IMR-90 (cell line): Measurements from ENCODE around the gene SUPT3H. TPM values are rescaled to one million over a fixed set of nuclear protein-coding genes. Genes with fewer than 3 reads are reported as not detected.
A peak's percentile ranks its signal among the peaks of the same experiment; 100 is the strongest.

ENCODE experiments used
- ATAC-seq: fragments of 200-7000 bp; cut with Tn5 transposase; 2 replicates; pipeline ENCODE4 v1.9.1; 2020; ENCODE audit warnings: low read depth, mild to moderate bottlenecking, moderate library complexity
- BruUV-seq: library from RNA; stranded (reverse); fragments of 400-500 nt; replicated peaks from 2 replicates; lab custom pipeline; 2021; lab: Mats Ljungman, UMichigan
- CTCF ChIA-PET: fragments of 300-600 bp; formaldehyde crosslinking; extraction: SDS; loops from one replicate; lab custom pipeline; 2021; ENCODE audit warnings: antibody characterized with exemption; lab: Yijun Ruan, JAX
- POLR2A ChIA-PET: fragments of 300-600 bp; sonication (Branson Sonifier 250); formaldehyde crosslinking; loops from one replicate; lab custom pipeline; 2022; ENCODE audit warnings: antibody characterized with exemption; ENCODE audit not compliant: unreplicated experiment; lab: Charles Lee
- DNase-seq: peaks from one replicate; pipeline ENCODE4 v3.0.0; 2013
- H2AFZ ChIP-seq: replicated peaks from 2 replicates; pipeline ENCODE3; 2013; ENCODE audit warnings: low read length, mild to moderate bottlenecking; ENCODE audit not compliant: poor library complexity
- H2AK5ac ChIP-seq: 2 replicates; pipeline ENCODE4 v1.6.1; 2013; ENCODE audit warnings: low read depth, low read length, inconsistent platforms
- H2AK9ac ChIP-seq: replicated peaks from 2 replicates; pipeline ENCODE3; 2013; ENCODE audit warnings: mild to moderate bottlenecking, low read depth, low read length, moderate library complexity; ENCODE audit not compliant: poor library complexity
- H2BK120ac ChIP-seq: 2 replicates; pipeline ENCODE4 v1.6.1; 2013; ENCODE audit warnings: low read depth, low read length, inconsistent platforms
- H2BK15ac ChIP-seq: 3 replicates; pipeline ENCODE4 v1.6.1; 2013; ENCODE audit warnings: low read depth, low read length, inconsistent platforms
- H2BK20ac ChIP-seq: 2 replicates; pipeline ENCODE4 v1.6.1; 2013; ENCODE audit warnings: low read depth, mild to moderate bottlenecking, inconsistent platforms, low read length, moderate library complexity
- H2BK5ac ChIP-seq: 2 replicates; pipeline ENCODE4 v1.6.1; 2013; ENCODE audit warnings: mild to moderate bottlenecking, low read depth, low read length, inconsistent platforms; ENCODE audit not compliant: poor library complexity, severe bottlenecking
- H3K14ac ChIP-seq: replicated peaks from 2 replicates; pipeline ENCODE4 v1.6.1; 2013; ENCODE audit warnings: low read depth, low read length, inconsistent platforms
- H3K18ac ChIP-seq: 2 replicates; pipeline ENCODE4 v1.6.1; 2013; ENCODE audit warnings: low read depth, low read length, control low read depth
- H3K23ac ChIP-seq: 2 replicates; pipeline ENCODE4 v1.6.1; 2013; ENCODE audit warnings: low read depth, low read length, inconsistent platforms
- H3K27ac ChIP-seq: 2 replicates; pipeline ENCODE4 v1.5.1; 2013; ENCODE audit warnings: mild to moderate bottlenecking, control low read depth, low read length; ENCODE audit not compliant: insufficient read depth
- H3K27me3 ChIP-seq: 2 replicates; pipeline ENCODE4 v1.6.1; 2013; ENCODE audit warnings: low read length; ENCODE audit not compliant: control insufficient read depth, insufficient read depth
- H3K36me3 ChIP-seq: 2 replicates; pipeline ENCODE4 v1.6.1; 2013; ENCODE audit warnings: low read length, mixed read lengths; ENCODE audit not compliant: control insufficient read depth, insufficient read depth
- H3K4ac ChIP-seq: 2 replicates; pipeline ENCODE4 v1.6.1; 2013; ENCODE audit warnings: low read depth, low read length, inconsistent platforms
- H3K4me1 ChIP-seq: 2 replicates; pipeline ENCODE4 v1.6.1; 2013; ENCODE audit warnings: low read length, mixed read lengths; ENCODE audit not compliant: control insufficient read depth, insufficient read depth
- H3K4me2 ChIP-seq: 2 replicates; pipeline ENCODE4 v1.6.1; 2013; ENCODE audit warnings: low read depth, mild to moderate bottlenecking, control low read depth, low read length, moderate library complexity
- H3K4me3 ChIP-seq: 2 replicates; pipeline ENCODE4 v1.5.1; 2013; ENCODE audit warnings: low read depth, mild to moderate bottlenecking, control low read depth, low read length, moderate library complexity; ENCODE audit not compliant: insufficient read depth
- H3K56ac ChIP-seq: 2 replicates; pipeline ENCODE4 v1.6.1; 2013; ENCODE audit warnings: low read length, inconsistent platforms; ENCODE audit not compliant: insufficient read depth; ENCODE audit errors: extremely low read depth
- H3K79me1 ChIP-seq, 2 experiments: 2 replicates each; pipeline ENCODE4 v1.6.1; 2013; ENCODE audit warnings: low read length in 2 of 2, inconsistent platforms in 1 of 2, low read depth in 1 of 2
- H3K9ac ChIP-seq: 2 replicates; pipeline ENCODE4 v1.6.1; 2013; ENCODE audit warnings: low read depth, low read length, control low read depth
- H3K9me1 ChIP-seq: 2 replicates; pipeline ENCODE4 v1.6.1; 2013; ENCODE audit warnings: low read length, inconsistent platforms; ENCODE audit not compliant: insufficient read depth
- H3K9me3 ChIP-seq: 2 replicates; pipeline ENCODE4 v1.6.1; 2013; ENCODE audit warnings: low read length; ENCODE audit not compliant: control insufficient read depth, insufficient read depth
- H4K20me1 ChIP-seq: 2 replicates; pipeline ENCODE4 v1.6.1; 2013; ENCODE audit warnings: low read length, inconsistent platforms; ENCODE audit not compliant: insufficient read depth
- H4K5ac ChIP-seq: 2 replicates; pipeline ENCODE4 v1.6.1; 2013; ENCODE audit warnings: mild to moderate bottlenecking, low read depth, low read length, control low read depth
- H4K8ac ChIP-seq, 2 experiments: 2 replicates each; pipeline ENCODE4 v1.6.1; 2013; ENCODE audit warnings: low read depth in 2 of 2, low read length in 2 of 2, control low read depth in 1 of 2, inconsistent platforms in 1 of 2
- H4K91ac ChIP-seq: 2 replicates; pipeline ENCODE4 v1.6.1; 2013; ENCODE audit warnings: low read depth, low read length, inconsistent platforms; ENCODE audit not compliant: insufficient read depth
- BHLHE40 ChIP-seq: fragments of 150-350 bp; IDR thresholded peaks from 2 replicates; pipeline ENCODE4 v1.6.1; 2016; ENCODE audit warnings: mild to moderate bottlenecking, low read depth, low read length
- CEBPB ChIP-seq: IDR thresholded peaks from 2 replicates; pipeline ENCODE4 v1.6.1; 2012; ENCODE audit warnings: low read depth, low read length, improper control_type of control experiment
- CHD1 ChIP-seq: IDR thresholded peaks from 2 replicates; pipeline ENCODE4 v1.6.1; 2012; ENCODE audit warnings: low read depth, low read length, improper control_type of control experiment
- CTCF ChIP-seq: conservative IDR thresholded peaks from 2 replicates; pipeline ENCODE4 v1.5.1; 2012; ENCODE audit warnings: mild to moderate bottlenecking, low read depth, low read length, improper control_type of control experiment
- ELK1 ChIP-seq: fragments of 150-350 bp; IDR thresholded peaks from 2 replicates; pipeline ENCODE4 v1.6.1; 2016; ENCODE audit warnings: low read depth, mild to moderate bottlenecking, low read length, moderate library complexity, borderline replicate concordance
- FOS ChIP-seq: fragments of 150-350 bp; IDR thresholded peaks from 2 replicates; pipeline ENCODE4 v1.6.1; 2016; ENCODE audit warnings: low read depth, low read length
- MAFK ChIP-seq: IDR thresholded peaks from 2 replicates; pipeline ENCODE4 v1.6.1; 2012; ENCODE audit warnings: low read depth, low read length, improper control_type of control experiment
- MAZ ChIP-seq: IDR thresholded peaks from 2 replicates; pipeline ENCODE4 v1.6.1; 2012; ENCODE audit warnings: low read depth, mild to moderate bottlenecking, low read length, improper control_type of control experiment, moderate library complexity, borderline replicate concordance
- MXI1 ChIP-seq: IDR thresholded peaks from 2 replicates; pipeline ENCODE4 v1.6.1; 2012; ENCODE audit warnings: low read depth, mild to moderate bottlenecking, low read length, moderate library complexity, borderline replicate concordance
- NFE2L2 ChIP-seq: fragments of 150-350 bp; IDR thresholded peaks from 2 replicates; pipeline ENCODE4 v1.6.1; 2016; ENCODE audit warnings: low read depth, mild to moderate bottlenecking, low read length
- POLR2A ChIP-seq: IDR thresholded peaks from 2 replicates; pipeline ENCODE4 v1.6.1; 2012; ENCODE audit warnings: mild to moderate bottlenecking, low read depth, low read length
- RAD21 ChIP-seq: IDR thresholded peaks from 2 replicates; pipeline ENCODE4 v1.6.1; 2012; ENCODE audit warnings: low read length, improper control_type of control experiment
- RCOR1 ChIP-seq: IDR thresholded peaks from 2 replicates; pipeline ENCODE4 v1.6.1; 2012; ENCODE audit warnings: mild to moderate bottlenecking, low read length, improper control_type of control experiment; ENCODE audit not compliant: insufficient replicate concordance
- RFX5 ChIP-seq: IDR thresholded peaks from 2 replicates; pipeline ENCODE4 v1.8.0; 2012; ENCODE audit warnings: low read depth, mild to moderate bottlenecking, low read length, moderate library complexity
- SMC3 ChIP-seq: fragments of 150-350 bp; IDR thresholded peaks from 2 replicates; pipeline ENCODE4 v1.6.1; 2016; ENCODE audit warnings: low read depth, mild to moderate bottlenecking, antibody characterized with exemption, low read length, moderate library complexity
- WGBS, 2 experiments: methylation state at CpG; one replicate each; pipeline versions ENCODE4 v1.1.5 to v1.1.7; 2013; ENCODE audit warnings: missing lambda C conversion rate in 2 of 2; ENCODE audit not compliant: insufficient read length in 1 of 2; ENCODE audit errors: extremely low coverage in 2 of 2; 5-methylcytosine and 5-hydroxymethylcytosine counted together
- dilution Hi-C: fragments of 300-500 bp; cut with HindIII; formaldehyde crosslinking; loops from one replicate; pipeline ENCODE4 v1.14.3; 2018; ENCODE audit warnings: low sequenced_read_pairs; ENCODE audit not compliant: unreplicated experiment
- in situ Hi-C: fragments of 300-500 bp; cut with MboI; formaldehyde crosslinking; loops from 3 replicates; pipeline ENCODE4 v1.14.3; 2019; ENCODE audit warnings: low sequenced_read_pairs, inconsistent platforms, mixed read lengths
- intact Hi-C: fragments of 100-400 bp; cut with micrococcal nuclease; formaldehyde crosslinking; loops from 2 replicates; pipeline ENCODE4 v1.10.0; 2022
- polyA plus RNA-seq, 3 experiments: library from polyadenylated mRNA; depleted of rRNA; stranded (reverse); fragments of >200 nt; gene quantifications; 2 replicates each; pipeline ENCODE4 v1.2.3, GENCODE V29; 2012; ENCODE audit warnings: low replicate concordance in 1 of 3
- total RNA-seq: library from RNA; depleted of rRNA; stranded (reverse); fragments of >200 nt; gene quantifications from 2 replicates; pipeline ENCODE4 v1.2.3, GENCODE V29; 2012
- TF ChIP-seq, protein P1 (sequence below): fragments of 150-350 bp; IDR thresholded peaks from 2 replicates; pipeline ENCODE4 v1.6.1; 2017; ENCODE audit warnings: mild to moderate bottlenecking, antibody characterized with exemption, low read length, low read depth

SUPT3H gene
- total and polyA plus RNA-seq, 2 of the 4 experiments (the other 2 are of a cell fraction), result 4.5 to 5.0 TPM

GRCh38 chr6:45148278-45148677 lies 229.5 kb downstream of the SUPT3H start:
- Histone ChIP-seq H3K9me3 (no peaks in the 10 kb centered on the region), H3K9ac (no peak overlapping the region), H2BK120ac (no peak overlapping the region), H3K4me1 (no peaks in the 10 kb centered on the region), H3K4ac (no peak overlapping the region), H2BK15ac (no peak overlapping the region), H4K5ac (no peak overlapping the region), H3K14ac (no peak overlapping the region), H3K36me3 (no peaks in the 10 kb centered on the region), H2BK5ac (no peak overlapping the region), H3K9me1 (no peaks in the 10 kb centered on the region), H3K27ac (no peak overlapping the region), H4K91ac (no peak overlapping the region), H2AFZ (no peak overlapping the region), H3K56ac (no peak overlapping the region), H3K23ac (no peak overlapping the region), H2AK5ac (no peak overlapping the region), H4K20me1 (no peaks in the 10 kb centered on the region), H3K27me3 (no peaks in the 10 kb centered on the region), H2AK9ac (no peak overlapping the region), H3K18ac (peak overlapping the region; percentile 77; the same call in 1 of the 2 replicates), H3K4me3 (no peak overlapping the region), H2BK20ac (no peak overlapping the region), H3K4me2 (no peak overlapping the region), H3K79me1 (no peaks in the 10 kb centered on the region), H4K8ac (no peak overlapping the region)
- POLR2A ChIA-PET, result no interaction called here
- TF ChIP-seq ELK1 (no peak), FOS (no peak), RCOR1 (no peak), NFE2L2 (no peak), MXI1 (no peak), CEBPB (no peak), POLR2A (no peak), MAFK (no peak), RAD21 (no peak), MAZ (no peak), CHD1 (no peak), RFX5 (no peak), SMC3 (no peak), BHLHE40 (no peak), CTCF (no peak)
- TF ChIP-seq, protein P1, sequence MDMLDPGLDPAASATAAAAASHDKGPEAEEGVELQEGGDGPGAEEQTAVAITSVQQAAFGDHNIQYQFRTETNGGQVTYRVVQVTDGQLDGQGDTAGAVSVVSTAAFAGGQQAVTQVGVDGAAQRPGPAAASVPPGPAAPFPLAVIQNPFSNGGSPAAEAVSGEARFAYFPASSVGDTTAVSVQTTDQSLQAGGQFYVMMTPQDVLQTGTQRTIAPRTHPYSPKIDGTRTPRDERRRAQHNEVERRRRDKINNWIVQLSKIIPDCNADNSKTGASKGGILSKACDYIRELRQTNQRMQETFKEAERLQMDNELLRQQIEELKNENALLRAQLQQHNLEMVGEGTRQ, result no peak
- DNase-seq (peak; percentile 2), ATAC-seq (peak; percentile 27)
- dilution Hi-C loops (no loop called here), in situ Hi-C loops (no loop called here), intact Hi-C loops (loop anchor here (2.0 kb wide), 2 partner anchors 19 to 73 kb away; no protein-coding TSS in a partner anchor)
- 60% methylated on average over 1 of the region's 1 CpG; no CpG with 5 or more reads in 1 of the 2 experiments for WGBS, 2 experiments
- no TSS peak for BruUV-seq
- CTCF ChIA-PET, result no interaction called here
